Fibroblast of pulmonary artery (primary cell): ENCODE data around the gene RAP1GAP2.

Experiments
- DNase-seq: peaks from one replicate; pipeline ENCODE4 v3.0.0-alpha.2; 2010; ENCODE audit warnings: low read depth
- H3K4me3 ChIP-seq: replicated peaks from 2 replicates; pipeline ENCODE4 v1.5.1; 2011; ENCODE audit warnings: low read depth, mild to moderate bottlenecking, control low read depth, low read length, moderate library complexity
- CTCF ChIP-seq: IDR thresholded peaks from 2 replicates; pipeline ENCODE4 v1.5.1; 2011; ENCODE audit warnings: mild to moderate bottlenecking, control low read depth, low read length, inconsistent platforms; ENCODE audit errors: missing control alignments

The RAP1GAP2 gene

GRCh38 chr17:3032258-3033247, 236.3 kb downstream of the RAP1GAP2 start:
- no peak overlapping the region for H3K4me3 ChIP-seq
- no peak for TF ChIP-seq CTCF
- no peak for DNase-seq

GRCh38 chr17:3033248-3033640, 237.0 kb downstream of the RAP1GAP2 start:
- no peak for TF ChIP-seq CTCF
- H3K4me3 ChIP-seq = no peak overlapping the region
- DNase-seq = no peak

GRCh38 chr17:3033741-3034577, 237.7 kb downstream of the RAP1GAP2 start:
- DNase-seq = no peak
- no peak overlapping the region for H3K4me3 ChIP-seq
- no peak for TF ChIP-seq CTCF

GRCh38 chr17:3034578-3034920, 238.3 kb downstream of the RAP1GAP2 start:
- no peak for DNase-seq
- TF ChIP-seq CTCF = no peak
- H3K4me3 ChIP-seq = no peak overlapping the region

- no peak overlapping the region for H3K4me3 ChIP-seq
- no peak for DNase-seq
- no peak for TF ChIP-seq CTCF
Observed at GRCh38 chr17:3035256-3035967, 239.2 kb downstream of the RAP1GAP2 start.

GRCh38 chr17:3035968-3036280, 239.7 kb downstream of the RAP1GAP2 start:
- DNase-seq = no peak
- TF ChIP-seq CTCF = no peak
- H3K4me3 ChIP-seq = no peak overlapping the region
